Large intestine (tissue), 3 donors: ENCODE results near the gene YPEL1. TPM values are rescaled to one million over a fixed set of nuclear protein-coding genes. Genes with fewer than 3 reads are reported as not detected.
"Not testable (repeated sequence)": the region's sequence is repeated elsewhere in the genome, so short reads cannot be mapped to it uniquely, and the experiment has no call there.

Source experiments
- DNase-seq, 2 donors: peaks; one replicate each; pipeline versions ENCODE4 v3.0.0 to v3.0.0-alpha.2; 2013
- H3K27ac ChIP-seq: one replicate; pipeline ENCODE4 v1.5.1; 2013; ENCODE audit warnings: low read length
- H3K27me3 ChIP-seq: 2 replicates; pipeline ENCODE4 v1.6.1; 2013; ENCODE audit warnings: low read length; ENCODE audit not compliant: control insufficient read depth, insufficient read depth
- H3K36me3 ChIP-seq: 2 replicates; pipeline ENCODE4 v1.6.1; 2013; ENCODE audit warnings: low read length; ENCODE audit not compliant: control insufficient read depth, insufficient read depth
- H3K4me1 ChIP-seq: one replicate; pipeline ENCODE4 v1.6.1; 2013; ENCODE audit warnings: low read length; ENCODE audit not compliant: control insufficient read depth, insufficient read depth
- H3K4me3 ChIP-seq: one replicate; pipeline ENCODE4 v1.5.1; 2013; ENCODE audit warnings: low read length
- H3K9me3 ChIP-seq: one replicate; pipeline ENCODE4 v1.6.1; 2013; ENCODE audit warnings: mild to moderate bottlenecking, low read depth, low read length, moderate library complexity; ENCODE audit not compliant: control insufficient read depth
- WGBS: methylation state at CpG from one replicate; pipeline ENCODE4 v1.1.5; 2013; ENCODE audit warnings: low lambda C conversion rate; ENCODE audit not compliant: insufficient coverage; 5-methylcytosine and 5-hydroxymethylcytosine counted together
- polyA plus RNA-seq: library from polyadenylated mRNA; unstranded; fragments of 120-200 nt; gene quantifications from one replicate; pipeline ENCODE4 v1.2.1, GENCODE V29; 2013

Gene YPEL1
- polyA plus RNA-seq, 1 donor = 4.1 TPM

- no peak overlapping the region for H3K4me3 ChIP-seq
- no CpG with 5 or more reads among the region's 14 CpGs for WGBS
- H3K9me3 ChIP-seq = no peaks in the 10 kb centered on the region
- no peak for DNase-seq
- H3K4me1 ChIP-seq = no peaks in the 10 kb centered on the region
- H3K36me3 ChIP-seq = peaks cover 71% of the 10 kb centered on the region
- no peaks in the 10 kb centered on the region for H3K27me3 ChIP-seq
- H3K27ac ChIP-seq = no peak overlapping the region
These were observed 42.1 kb downstream of the YPEL1 start for GRCh38 chr22:21693333-21693998.

DNA sequence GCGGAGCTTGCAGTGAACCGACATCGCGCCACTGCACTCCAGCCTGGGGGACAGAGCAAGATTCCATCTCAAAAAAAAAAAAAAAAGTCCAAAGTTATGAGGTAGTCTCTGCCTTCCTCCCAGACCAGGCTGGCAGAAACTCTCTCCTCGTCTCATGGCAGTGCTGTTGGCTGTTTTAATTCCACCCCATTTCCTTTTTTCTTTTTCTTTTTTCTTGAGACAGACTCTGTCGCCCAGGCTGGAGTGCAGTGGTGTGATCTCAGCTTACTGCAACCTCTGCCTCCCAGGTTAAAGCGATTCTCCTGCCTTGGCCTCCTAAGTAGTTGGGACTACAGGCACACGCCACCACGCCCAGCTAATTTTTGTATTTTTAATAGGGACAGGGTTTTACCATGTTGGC is 42.7 kb downstream of the YPEL1 start:
- H3K4me1 ChIP-seq, H3K27me3 ChIP-seq, H3K27ac ChIP-seq, H3K9me3 ChIP-seq, H3K4me3 ChIP-seq, DNase-seq: not testable (repeated sequence)
- WGBS = 100% methylated on average over 1 of the region's 9 CpGs
- H3K36me3 ChIP-seq = peaks cover 75% of the 10 kb centered on the region

DNA sequence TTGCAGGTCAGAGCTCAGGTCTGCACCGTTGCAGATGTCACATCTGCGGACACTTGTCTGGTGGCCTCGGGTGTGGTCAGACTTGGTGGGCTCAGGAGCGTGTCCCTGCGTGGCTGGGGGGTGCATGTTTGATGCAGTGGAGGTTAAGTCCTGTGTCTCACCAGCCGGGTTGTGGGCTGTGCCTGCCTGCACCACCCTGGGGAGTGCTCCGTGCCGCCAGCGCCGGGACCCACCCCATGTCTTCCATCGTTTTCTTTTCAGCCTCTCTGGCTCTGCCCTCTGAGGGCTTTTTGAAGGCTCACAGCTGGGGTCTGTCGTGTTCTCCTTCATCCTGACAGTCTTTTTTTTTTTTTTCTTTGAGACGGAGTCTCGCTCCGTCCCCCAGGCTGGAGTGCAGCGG is 43.8 kb downstream of the YPEL1 start:
- DNase-seq = no peak
- H3K4me3 ChIP-seq = no peak overlapping the region
- H3K9me3 ChIP-seq = no peaks in the 10 kb centered on the region
- WGBS = 89% methylated on average over 5 of the region's 16 CpGs
- no peaks in the 10 kb centered on the region for H3K27me3 ChIP-seq
- H3K4me1 ChIP-seq = no peaks in the 10 kb centered on the region
- peaks cover 77% of the 10 kb centered on the region for H3K36me3 ChIP-seq
- H3K27ac ChIP-seq = no peak overlapping the region

DNA sequence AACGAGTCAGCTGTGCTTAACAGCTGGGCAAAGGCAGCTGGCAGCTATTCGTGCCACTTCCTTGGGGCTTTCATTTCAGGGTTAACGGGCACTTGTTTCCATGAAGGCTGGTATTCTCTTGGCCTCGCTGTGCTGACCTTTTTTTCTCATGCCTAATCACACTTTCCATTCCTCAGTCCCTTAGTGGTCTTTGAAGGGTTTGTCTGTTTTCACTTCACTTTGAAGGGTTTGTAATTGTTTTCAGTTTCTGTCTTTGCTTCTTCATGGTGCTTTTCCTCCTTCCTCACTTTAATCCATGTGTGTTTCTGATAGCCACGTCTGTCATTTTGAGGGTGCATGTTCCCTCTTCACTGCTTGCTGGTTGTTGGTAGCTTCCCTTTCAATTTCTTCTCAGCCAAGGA is 45.2 kb downstream of the YPEL1 start:
- no peak overlapping the region for H3K4me3 ChIP-seq
- DNase-seq = no peak
- no peaks in the 10 kb centered on the region for H3K9me3 ChIP-seq
- no peaks in the 10 kb centered on the region for H3K4me1 ChIP-seq
- H3K27ac ChIP-seq = no peak overlapping the region
- WGBS = 40% methylated on average over 1 of the region's 5 CpGs
- peaks cover 77% of the 10 kb centered on the region for H3K36me3 ChIP-seq
- H3K27me3 ChIP-seq = no peaks in the 10 kb centered on the region

DNA sequence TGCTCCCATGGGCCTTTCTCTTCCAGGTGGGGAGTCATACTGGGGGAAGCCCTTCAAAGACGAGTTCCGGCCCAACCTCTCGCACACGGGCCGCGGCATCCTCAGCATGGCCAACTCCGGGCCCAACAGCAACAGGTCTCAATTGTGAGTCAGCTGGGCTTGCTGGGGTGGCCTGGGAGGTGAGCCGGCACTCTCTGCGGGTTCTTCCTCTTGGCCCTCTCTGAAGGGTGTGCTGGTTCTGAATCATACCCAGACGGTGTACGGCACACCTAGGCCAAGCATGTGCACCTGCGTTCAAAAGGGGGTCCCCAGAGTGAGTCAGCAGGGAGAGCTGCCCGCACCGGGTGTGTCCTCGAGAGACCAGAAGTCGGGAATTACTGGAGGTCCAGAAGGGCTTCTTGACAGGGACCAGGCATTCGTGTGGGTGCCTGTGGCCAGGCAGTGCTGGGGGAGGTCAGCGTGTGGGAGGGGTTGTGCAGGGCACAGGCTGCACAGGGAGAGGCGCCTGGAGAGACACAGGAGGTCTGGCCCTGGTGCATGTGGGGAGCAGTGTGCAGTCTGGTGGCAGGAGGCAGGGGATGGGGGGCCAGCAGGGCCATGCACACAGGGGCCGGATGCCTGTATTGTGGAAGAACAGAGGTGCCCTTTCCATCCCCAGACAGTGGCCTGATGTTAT is 46.8 kb downstream of the YPEL1 start:
- no CpG with 5 or more reads among the region's 20 CpGs for WGBS

DNA sequence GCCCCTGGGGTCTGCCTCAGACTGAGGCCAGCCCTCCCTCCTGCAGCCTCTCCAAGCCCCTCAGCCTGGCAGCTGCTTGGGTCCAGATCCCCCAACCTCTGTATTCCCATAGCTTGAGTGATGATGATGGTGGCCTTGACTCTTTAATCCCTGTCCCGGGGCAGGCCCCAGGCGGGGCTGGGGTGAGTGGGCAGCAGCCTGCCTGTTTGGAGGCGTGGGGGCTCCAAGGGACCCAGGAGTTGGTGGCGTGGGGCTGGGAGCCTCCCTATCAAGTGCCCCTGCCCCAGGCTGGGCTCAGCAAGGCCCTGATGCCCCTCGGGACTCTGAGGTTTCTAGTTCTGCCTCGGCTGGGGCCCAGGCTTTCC is 47.3 kb downstream of the YPEL1 start:
- Histone ChIP-seq H3K36me3 (peaks cover 69% of the 10 kb centered on the region), H3K9me3 (no peaks in the 10 kb centered on the region), H3K27ac (no peak overlapping the region), H3K4me1 (no peaks in the 10 kb centered on the region), H3K27me3 (no peaks in the 10 kb centered on the region), H3K4me3 (no peak overlapping the region)
- WGBS = no CpG with 5 or more reads among the region's 6 CpGs
- DNase-seq = no peak

More for the DNA sequence above, 46.8 kb downstream of the YPEL1 start:
- no peaks in the 10 kb centered on the region for H3K27me3 ChIP-seq
- DNase-seq = no peak
- H3K9me3 ChIP-seq = no peaks in the 10 kb centered on the region
- no peak overlapping the region for H3K27ac ChIP-seq
- peaks cover 71% of the 10 kb centered on the region for H3K36me3 ChIP-seq
- H3K4me1 ChIP-seq = no peaks in the 10 kb centered on the region
- no peak overlapping the region for H3K4me3 ChIP-seq

DNA sequence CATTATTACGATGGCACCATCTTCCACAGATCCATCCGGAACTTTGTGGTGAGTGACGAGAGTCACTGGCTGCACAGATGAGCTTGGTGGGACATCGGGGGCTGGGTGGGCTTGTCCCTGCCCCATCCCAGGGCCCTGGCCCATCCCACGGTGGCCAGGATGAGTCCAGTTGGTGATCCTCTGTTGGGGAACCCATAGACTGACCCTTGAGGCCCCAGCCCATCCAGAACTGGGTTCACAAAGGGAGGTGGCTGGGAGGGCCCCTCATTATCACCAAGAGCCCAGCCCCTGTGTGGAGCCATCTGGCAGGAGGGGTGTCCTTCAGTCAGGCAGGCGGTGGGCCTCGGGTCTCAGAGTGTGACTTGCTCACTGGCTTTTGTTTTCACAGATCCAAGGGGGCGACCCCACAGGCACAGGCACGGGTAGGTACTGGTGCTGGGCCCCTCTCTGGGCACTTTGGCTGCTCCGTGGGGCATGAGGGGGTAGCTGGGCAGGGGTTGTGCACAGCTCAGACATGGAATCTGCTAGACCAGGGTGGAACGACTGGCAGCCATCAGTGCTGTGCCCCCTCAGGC is 47.8 kb downstream of the YPEL1 start:
- no peak for DNase-seq
- H3K36me3 ChIP-seq = peaks cover 72% of the 10 kb centered on the region
- no peak overlapping the region for H3K4me3 ChIP-seq
- WGBS = no CpG with 5 or more reads among the region's 11 CpGs
- no peaks in the 10 kb centered on the region for H3K4me1 ChIP-seq
- no peak overlapping the region for H3K27ac ChIP-seq
- no peaks in the 10 kb centered on the region for H3K9me3 ChIP-seq
- H3K27me3 ChIP-seq = no peaks in the 10 kb centered on the region

- DNase-seq = no peak
- Histone ChIP-seq H3K27me3 (no peaks in the 10 kb centered on the region), H3K4me1 (no peaks in the 10 kb centered on the region), H3K9me3 (no peaks in the 10 kb centered on the region), H3K36me3 (peaks cover 78% of the 10 kb centered on the region), H3K4me3 (no peak overlapping the region), H3K27ac (no peak overlapping the region)
- no CpG with 5 or more reads among the region's 23 CpGs for WGBS
These were observed 48.8 kb downstream of the YPEL1 start for GRCh38 chr22:21686634-21687393.

DNA sequence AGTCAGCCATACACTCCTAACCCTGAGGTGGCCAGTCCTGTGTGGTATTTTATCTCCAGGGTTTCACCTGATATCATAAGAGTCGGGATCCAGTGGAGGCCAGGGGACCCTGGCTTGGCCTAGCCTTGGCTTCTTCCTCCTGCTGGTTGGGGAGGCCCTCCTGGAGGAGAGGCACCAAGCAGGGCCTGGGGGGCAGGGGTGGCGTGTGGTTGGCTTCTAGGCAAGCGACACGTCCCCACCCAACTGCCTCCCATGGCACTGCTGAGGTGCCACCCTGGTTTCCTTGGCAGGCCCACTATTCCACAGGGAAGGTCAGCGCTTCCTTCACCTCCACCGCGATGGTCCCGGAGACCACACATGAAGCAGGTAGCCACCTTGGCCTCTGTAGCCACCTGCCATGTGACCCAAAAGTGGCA is 49.4 kb downstream of the YPEL1 start:
- Histone ChIP-seq H3K36me3 (peaks cover 79% of the 10 kb centered on the region), H3K9me3 (no peaks in the 10 kb centered on the region), H3K4me3 (no peak overlapping the region), H3K27ac (no peak overlapping the region), H3K27me3 (no peaks in the 10 kb centered on the region), H3K4me1 (no peaks in the 10 kb centered on the region)
- WGBS = no CpG with 5 or more reads among the region's 8 CpGs
- DNase-seq = no peak

- H3K27ac ChIP-seq = no peak overlapping the region
- no peak for DNase-seq
- no CpG with 5 or more reads among the region's 8 CpGs for WGBS
- no peaks in the 10 kb centered on the region for H3K4me1 ChIP-seq
- H3K27me3 ChIP-seq = no peaks in the 10 kb centered on the region
- no peak overlapping the region for H3K4me3 ChIP-seq
- no peaks in the 10 kb centered on the region for H3K9me3 ChIP-seq
- H3K36me3 ChIP-seq = peaks cover 79% of the 10 kb centered on the region
These were observed 50.5 kb downstream of the YPEL1 start for GRCh38 chr22:21685164-21685513.
